Midbrain (tissue), 1 donor: ENCODE measurements around the gene RAP1GAP2.
"Not testable (repeated sequence)": the region's sequence is repeated elsewhere in the genome, so short reads cannot be mapped to it uniquely, and the experiment has no call there.

Source experiments
- DNase-seq: peaks from one replicate; lab custom pipeline; 2025; lab: John Stamatoyannopoulos, UW

The RAP1GAP2 gene

GRCh38 chr17:3025421-3026124 lies 229.3 kb downstream of the RAP1GAP2 start:
- DNase-seq: no peak

- DNase-seq: no peak
Observed at GRCh38 chr17:3026125-3026855, 230.1 kb downstream of the RAP1GAP2 start.

- no peak for DNase-seq
Observed at GRCh38 chr17:3026856-3027751, 230.9 kb downstream of the RAP1GAP2 start.

GRCh38 chr17:3027786-3028532 lies 231.7 kb downstream of the RAP1GAP2 start:
- DNase-seq: no peak

GRCh38 chr17:3029213-3029913 lies 233.1 kb downstream of the RAP1GAP2 start:
- DNase-seq: no peak

- no peak for DNase-seq
Observed at GRCh38 chr17:3030096-3030495, 233.9 kb downstream of the RAP1GAP2 start.

- not testable (repeated sequence) for DNase-seq
Observed at GRCh38 chr17:3030852-3031470, 234.7 kb downstream of the RAP1GAP2 start.

- DNase-seq: no peak
Observed at GRCh38 chr17:3032258-3033247, 236.3 kb downstream of the RAP1GAP2 start.

- no peak for DNase-seq
Observed at GRCh38 chr17:3033248-3033640, 237.0 kb downstream of the RAP1GAP2 start.

GRCh38 chr17:3033741-3034577 lies 237.7 kb downstream of the RAP1GAP2 start:
- no peak for DNase-seq

GRCh38 chr17:3034578-3034920 lies 238.3 kb downstream of the RAP1GAP2 start:
- DNase-seq: no peak

GRCh38 chr17:3035256-3035967 lies 239.2 kb downstream of the RAP1GAP2 start:
- DNase-seq: no peak

- no peak for DNase-seq
Observed at GRCh38 chr17:3035968-3036280, 239.7 kb downstream of the RAP1GAP2 start.

- no peak for DNase-seq
Observed at GRCh38 chr17:3036800-3037199, 240.6 kb downstream of the RAP1GAP2 start.

GRCh38 chr17:3037259-3037658 lies 241.0 kb downstream of the RAP1GAP2 start:
- DNase-seq: no peak

GRCh38 chr17:3038941-3039340 lies 242.7 kb downstream of the RAP1GAP2 start:
- DNase-seq: no peak

GRCh38 chr17:3039736-3040135 lies 243.5 kb downstream of the RAP1GAP2 start:
- DNase-seq: no peak

- no peak for DNase-seq
Observed at GRCh38 chr17:3040882-3041281, 244.6 kb downstream of the RAP1GAP2 start.
